Measurements from ENCODE around the gene NANS.

GRCh38 chr9:98085058-98085457, 28.5 kb downstream of the NANS start:
- TF ChIP-seq YY1 (IDR thresholded peaks at IDR 0.05; ENCODE audit: insufficient read depth, insufficient read length): no peak
- no peak for TF ChIP-seq SUZ12 (IDR thresholded peaks at IDR 0.05; ENCODE audit: extremely low read depth, insufficient read depth, insufficient read length)

All from NT2/D1 (cell line).